H1 (cell line): ENCODE measurements around the gene WDR35. TPM values are rescaled to one million over a fixed set of nuclear protein-coding genes. Genes with fewer than 3 reads are reported as not detected.

Experiments
- CBX5 ChIP-seq: fragments of 300-800, 300-1000 bp; sonication (generic); IDR thresholded peaks from 2 replicates; pipeline ENCODE4 v1.7.1; 2016; ENCODE audit warnings: antibody characterized with exemption, low read length, low read depth
- CTBP2 ChIP-seq: IDR thresholded peaks from 2 replicates; pipeline ENCODE4 v1.7.0; 2011; ENCODE audit warnings: borderline replicate concordance, mild to moderate bottlenecking, moderate library complexity, mixed read lengths, low read length; ENCODE audit not compliant: insufficient read depth, insufficient read length
- EZH2 ChIP-seq: fragments of 200-600 bp; sonication (generic); IDR thresholded peaks from 2 replicates; pipeline ENCODE4 v1.7.1; 2012; ENCODE audit warnings: low read depth, mild to moderate bottlenecking, moderate library complexity, low read length, inconsistent platforms; ENCODE audit not compliant: severe bottlenecking
- RAD21 ChIP-seq, 2 experiments: IDR thresholded peaks in 1 of 2; conservative IDR thresholded peaks in 1 of 2; 2 replicates each; pipeline ENCODE4 v1.6.1; 2011; ENCODE audit warnings: low read depth in 2 of 2, low read length in 2 of 2, improper control_type of control experiment in 1 of 2, inconsistent platforms in 1 of 2, mild to moderate bottlenecking in 1 of 2, moderate library complexity in 1 of 2
- polyA plus RNA-seq, 7 experiments: library from polyadenylated mRNA; depleted of rRNA in 3 of 7; stranded (reverse) in 5 of 7; unstranded in 2 of 7; fragments of >200 nt in 5 of 7; fragments of 200-250 nt in 2 of 7; gene quantifications; 1 replicate in 5 of 7; 2 replicates in 1 of 7; 4 replicates in 1 of 7; pipeline versions ENCODE4 v1.2.1 to v1.2.3, GENCODE V29; 2011 to 2013; ENCODE audit warnings: missing spikeins in 2 of 7, mixed read lengths in 2 of 7
- total RNA-seq: library from RNA; stranded (reverse); fragmentation: NEBNext Ultra II Directional; extraction: Animal tissue kit (Norgen Biotek cat#: 25700); gene quantifications from 2 replicates; pipeline ENCODE4 v1.2.1, GENCODE V29; 2021

Gene WDR35
- total and polyA plus RNA-seq, 2 of the 8 experiments (the other 6 are each of a cell fraction or from before 2014, with no cell fraction given), result 9.0 to 25.5 TPM

DNA sequence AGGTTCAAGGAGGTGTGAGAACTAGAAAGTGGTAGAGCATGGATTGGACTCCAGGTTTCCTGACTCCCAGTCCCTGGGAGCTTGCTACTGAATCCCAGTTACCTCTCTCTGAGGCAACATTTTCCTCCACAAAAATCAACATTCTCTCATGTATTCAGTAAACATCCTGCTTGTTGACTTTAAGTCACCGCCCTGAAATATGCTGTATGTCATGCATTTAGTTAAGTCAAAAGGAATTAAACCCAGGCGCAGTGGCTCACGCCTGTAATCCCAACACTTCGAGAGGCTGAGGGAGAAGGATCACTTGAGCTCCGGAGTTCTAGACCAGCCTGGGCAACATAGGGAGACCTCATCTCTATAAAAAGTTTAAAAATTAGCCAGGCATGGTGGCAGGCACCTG lies 18.8 kb upstream of the WDR35 start (continued):
- TF ChIP-seq CBX5, result no peak
- TF ChIP-seq EZH2, result no peak
- TF ChIP-seq RAD21 (IDR thresholded peaks at IDR 0.05 in 1 of 2, conservative IDR thresholded peaks at IDR 0.05 in 1 of 2; ENCODE audit: low read depth in 2 of 2, low read length in 2 of 2), result no peak
- no peak for TF ChIP-seq CTBP2
